HG02943 (cell line): ENCODE measurements around the gene USP47.

Experiments
- ATAC-seq: cut with Tn5 transposase; IDR thresholded peaks from one replicate; pipeline ENCODE4 v1.9.1; 2021; ENCODE audit warnings: mild to moderate bottlenecking, low read depth, moderate library complexity; ENCODE audit not compliant: unreplicated experiment

Gene USP47

GRCh38 chr11:11977206-11977938 is 135.6 kb downstream of the USP47 start:
- no peak for ATAC-seq

GRCh38 chr11:11978098-11978637 is 136.4 kb downstream of the USP47 start:
- ATAC-seq, result no peak

GRCh38 chr11:11978792-11979487 is 137.2 kb downstream of the USP47 start:
- no peak for ATAC-seq

- no peak for ATAC-seq
Observed at GRCh38 chr11:11979488-11980117, 137.8 kb downstream of the USP47 start.

GRCh38 chr11:11980200-11980599 is 138.4 kb downstream of the USP47 start:
- ATAC-seq, result no peak

- no peak for ATAC-seq
Observed at GRCh38 chr11:11980841-11981308, 139.1 kb downstream of the USP47 start.

- ATAC-seq, result no peak
Observed at GRCh38 chr11:11981364-11981763, 139.6 kb downstream of the USP47 start.

GRCh38 chr11:11981840-11982239 is 140.1 kb downstream of the USP47 start:
- no peak for ATAC-seq

- no peak for ATAC-seq
Observed at GRCh38 chr11:11982461-11982860, 140.7 kb downstream of the USP47 start.

- no peak for ATAC-seq
Observed at GRCh38 chr11:11982975-11983374, 141.2 kb downstream of the USP47 start.

GRCh38 chr11:11983427-11983826 is 141.7 kb downstream of the USP47 start:
- ATAC-seq, result no peak

GRCh38 chr11:11984563-11984962 is 142.8 kb downstream of the USP47 start:
- no peak for ATAC-seq

- ATAC-seq, result no peak
Observed at GRCh38 chr11:11985016-11985715, 143.4 kb downstream of the USP47 start.

GRCh38 chr11:11985954-11986949 is 144.5 kb downstream of the USP47 start:
- ATAC-seq, result no peak

GRCh38 chr11:11987503-11988022 is 145.8 kb downstream of the USP47 start:
- no peak for ATAC-seq

GRCh38 chr11:11988099-11988651 is 146.4 kb downstream of the USP47 start:
- ATAC-seq, result no peak

GRCh38 chr11:11988681-11989261 is 147.0 kb downstream of the USP47 start:
- no peak for ATAC-seq
